GM12878 (cell line): ENCODE results near the gene MAP2K1. TPM values are rescaled to one million over a fixed set of nuclear protein-coding genes. Genes with fewer than 3 reads are reported as not detected.
A peak's percentile ranks its signal among the peaks of the same experiment; 100 is the strongest.

Source experiments
- ATAC-seq: fragments of 200-7000 bp; cut with Tn5 transposase; 3 replicates; pipeline ENCODE4 v1.9.1; 2020; ENCODE audit warnings: mild to moderate bottlenecking, moderate library complexity
- BruUV-seq: library from RNA; stranded (reverse); fragments of 400-500 nt; replicated peaks from 2 replicates; lab custom pipeline; 2021; lab: Mats Ljungman, UMichigan
- CTCF ChIA-PET: fragments of 300-600 bp; sonication (Branson Sonifier 250); formaldehyde crosslinking; extraction: SDS; loops from one replicate; lab custom pipeline; 2021; ENCODE audit warnings: inconsistent platforms; lab: Yijun Ruan, JAX
- POLR2A ChIA-PET: fragments of 350-600 bp; formaldehyde crosslinking; extraction: SDS; loops from one replicate; lab custom pipeline; 2021; ENCODE audit warnings: inconsistent platforms; lab: Charles Lee
- RAD21 ChIA-PET: fragments of 300-600 bp; sonication (Branson Sonifier 250); formaldehyde crosslinking; loops from one replicate; lab custom pipeline; 2023; ENCODE audit warnings: antibody characterized with exemption; ENCODE audit not compliant: unreplicated experiment; lab: Charles Lee
- SMC1A ChIA-PET: fragments of 300-600 bp; sonication (Branson Sonifier 250); formaldehyde crosslinking; loops from one replicate; lab custom pipeline; 2023; ENCODE audit not compliant: unreplicated experiment, uncharacterized antibody; lab: Charles Lee
- DNase-seq: peaks from one replicate; pipeline ENCODE4 v3.0.0-alpha.2; 2011; ENCODE audit warnings: low read depth, low spot score
- FAIRE-seq: peaks from 3 replicates; lab custom pipeline; 2011; peaks lifted over from hg19 to GRCh38; lab: Jason Lieb, UNC
- H2AFZ ChIP-seq: 2 replicates; pipeline ENCODE4 v1.6.0; 2011; ENCODE audit warnings: low read depth, low read length, control low read depth; ENCODE audit not compliant: control insufficient read depth
- H3K27ac ChIP-seq: 2 replicates; pipeline ENCODE4 v1.5.1; 2011; ENCODE audit warnings: control low read depth; ENCODE audit not compliant: control insufficient read depth, insufficient read depth
- H3K27me3 ChIP-seq, 2 experiments: replicated peaks in 1 of 2; 2 replicates each; pipeline versions ENCODE4 v1.6.0 to v1.6.1; 2011; ENCODE audit warnings: low read length in 1 of 2; ENCODE audit not compliant: control insufficient read depth in 2 of 2, insufficient read depth in 2 of 2
- H3K36me3 ChIP-seq, 2 experiments: 2 replicates each; pipeline ENCODE4 v1.5.1; 2011; ENCODE audit warnings: low read length in 1 of 2; ENCODE audit not compliant: control insufficient read depth in 2 of 2, insufficient read depth in 2 of 2
- H3K4me1 ChIP-seq: 2 replicates; pipeline ENCODE4 v1.6.1; 2011; ENCODE audit warnings: mild to moderate bottlenecking, low read length, moderate library complexity, mixed read lengths; ENCODE audit not compliant: control insufficient read depth, insufficient read depth
- H3K4me2 ChIP-seq: 2 replicates; pipeline ENCODE4 v1.6.0; 2011; ENCODE audit warnings: control low read depth; ENCODE audit not compliant: control insufficient read depth, insufficient read depth
- H3K4me3 ChIP-seq: fragments of 200-600 bp; sonication (generic); 2 replicates; pipeline ENCODE4 v1.5.1; 2016
- H3K79me2 ChIP-seq: 2 replicates; pipeline ENCODE4 v1.6.0; 2011; ENCODE audit warnings: low read length; ENCODE audit not compliant: control insufficient read depth, insufficient read depth
- H3K9ac ChIP-seq: 2 replicates; pipeline ENCODE4 v1.8.0; 2011; ENCODE audit warnings: low read length, control low read depth, mixed read lengths; ENCODE audit not compliant: control insufficient read depth, insufficient read depth
- H3K9me3 ChIP-seq: replicated peaks from 3 replicates; pipeline ENCODE4 v1.5.1; 2011; ENCODE audit warnings: mild to moderate bottlenecking, low read length; ENCODE audit not compliant: control insufficient read depth, insufficient read depth
- H4K20me1 ChIP-seq: 2 replicates; pipeline ENCODE4 v1.6.0; 2011; ENCODE audit not compliant: control insufficient read depth, insufficient read depth
- ATF7 ChIP-seq: fragments of 450-650 bp; IDR thresholded peaks from 2 replicates; pipeline ENCODE4 v1.6.1; 2016; ENCODE audit warnings: low read depth, mild to moderate bottlenecking
- BMI1 ChIP-seq: fragments of 450-650 bp; IDR thresholded peaks from 2 replicates; pipeline ENCODE4 v1.6.1; 2016; ENCODE audit warnings: mild to moderate bottlenecking, moderate library complexity, borderline replicate concordance
- CREB1 ChIP-seq: IDR thresholded peaks from 2 replicates; pipeline ENCODE4 v1.6.1; 2012; ENCODE audit warnings: low read depth, mild to moderate bottlenecking, inconsistent platforms
- IKZF1 ChIP-seq: fragments of 450-650 bp; conservative IDR thresholded peaks from 2 replicates; pipeline ENCODE4 v1.6.1; 2017; ENCODE audit warnings: antibody characterized with exemption, mild to moderate bottlenecking
- IKZF2 ChIP-seq, 2 experiments: fragments of 450-650 bp; IDR thresholded peaks; 2 replicates each; pipeline ENCODE4 v1.6.1; 2017; ENCODE audit warnings: mild to moderate bottlenecking in 2 of 2, moderate library complexity in 2 of 2
- MEF2B ChIP-seq: fragments of 450-650 bp; IDR thresholded peaks from 2 replicates; pipeline ENCODE4 v1.6.1; 2018; ENCODE audit warnings: mild to moderate bottlenecking, moderate library complexity; ENCODE audit not compliant: partially characterized antibody, poor library complexity, severe bottlenecking
- MLLT1 ChIP-seq: fragments of 450-650 bp; IDR thresholded peaks from 2 replicates; pipeline ENCODE4 v1.6.1; 2016; ENCODE audit warnings: mild to moderate bottlenecking
- RELA ChIP-seq: fragments of 450-650 bp; IDR thresholded peaks from 2 replicates; pipeline ENCODE4 v1.8.0; 2014; ENCODE audit warnings: borderline replicate concordance; ENCODE audit not compliant: partially characterized antibody
- SUZ12 ChIP-seq: fragments of 200-600 bp; sonication (generic); IDR thresholded peaks from one replicate; pipeline ENCODE4 v1.6.1; 2018; ENCODE audit warnings: antibody characterized with exemption, mild to moderate bottlenecking; ENCODE audit not compliant: unreplicated experiment
- YY1 ChIP-seq: IDR thresholded peaks from 2 replicates; pipeline ENCODE4 v1.6.1; 2011; ENCODE audit warnings: low read depth, mild to moderate bottlenecking, low read length
- WGBS: methylation state at CpG from one replicate; pipeline ENCODE4 v1.1.6; 2016; ENCODE audit warnings: low lambda C conversion rate; ENCODE audit not compliant: insufficient replicate concordance, insufficient coverage; ENCODE audit errors: missing lambda C conversion rate; 5-methylcytosine and 5-hydroxymethylcytosine counted together
- in situ Hi-C: fragments of 300-500 bp; cut with MboI; formaldehyde crosslinking; loops from 9 replicates; pipeline ENCODE4 v1.14.3; 2018; ENCODE audit warnings: mixed read lengths
- intact Hi-C: fragments of 100-400 bp; cut with micrococcal nuclease; formaldehyde crosslinking; loops from one replicate; pipeline ENCODE4 v1.14.2; 2022; ENCODE audit not compliant: unreplicated experiment
- polyA plus RNA-seq, 11 experiments: library from polyadenylated mRNA; depleted of rRNA in 4 of 11; unstranded in 6 of 11; stranded (reverse) in 5 of 11; fragments of >200 nt; fragmentation: Nextera tagmentation in 4 of 11; fragmentation: Illumina TruSeq in 1 of 11; extraction: Ambion mirVana in 4 of 11; extraction: Trizol in 1 of 11; gene quantifications; 1 replicate in 1 of 11; 2 replicates in 10 of 11; pipeline versions ENCODE4 v1.2.1 to v1.2.3, GENCODE V29; 2011 to 2016; ENCODE audit warnings: inconsistent platforms in 2 of 11, missing spikeins in 2 of 11, low read depth in 1 of 11
- total RNA-seq, 4 experiments: library from RNA; depleted of rRNA in 3 of 4; stranded (reverse); fragments of >200 nt in 3 of 4; fragmentation: Illumina TruSeq in 1 of 4; extraction: Trizol in 1 of 4; gene quantifications; 2 replicates each; pipeline versions ENCODE4 v1.2.1 to v1.2.3, GENCODE V29; 2013 to 2021

MAP2K1 gene
- total and polyA plus RNA-seq, 10 of the 15 experiments (the other 5 are each of a cell fraction or from before 2014, with no cell fraction given): 11.2 to 112 (median 56.6) TPM

- TF ChIP-seq IKZF1: peak; percentile 61; the same call in 1 of the 2 replicates
- TF ChIP-seq BMI1: 0 out of 2 replicates have a peak, but pooled peaks have one; percentile 31
- TF ChIP-seq IKZF2 (IDR thresholded peaks at IDR 0.05): peak; percentile 50 to 65; a peak in 2 of 4 replicates
- TF ChIP-seq YY1: 0 out of 2 replicates have a peak, but pooled peaks have one; percentile 29
- 0 out of 2 replicates have a peak, but pooled peaks have one; percentile 10 for TF ChIP-seq CREB1
- TF ChIP-seq ATF7: peak; percentile 47
- peak; percentile 15 for TF ChIP-seq MEF2B
- peak; percentile 64 for TF ChIP-seq RELA
Observed at GRCh38 chr15:66424963-66425612, 38.4 kb downstream of the MAP2K1 start (continued).

- ATAC-seq: no peak
- peaks cover 56% of the 10 kb centered on the region for H3K4me1 ChIP-seq
- no peak for FAIRE-seq
- H3K4me3 ChIP-seq: no peak overlapping the region
- TF ChIP-seq SUZ12: no peak
- TF ChIP-seq MLLT1: peak; percentile 27; the same call in 1 of the 2 replicates
- TF ChIP-seq, all 136 proteins: peak for 1
- 98% methylated on average over 4 of the region's 4 CpGs for WGBS
- H3K36me3 ChIP-seq: peaks cover 4 to 6% of the 10 kb centered on the region in 2 experiments; a peak in 2 of 4 replicates
- DNase-seq: no peak
- ChIA-PET POLR2A (interaction anchor here (0.8 to 7.3 kb wide), 7 partner anchors 19 to 66 kb away, joined by 3 to 72 read pairs (median 3); partner anchors contain the start of gene MAP2K1), RAD21 (interaction anchor here (0.9 to 4.1 kb wide), 10 partner anchors 9 to 509 kb away, joined by 3 to 38 read pairs (median 4); partner anchors contain the start of genes MAP2K1 and SNAPC5), CTCF (interaction anchor here (0.6 to 2.5 kb wide), 3 partner anchors 22 to 247 kb away, joined by 3 to 18 read pairs (median 5); no protein-coding TSS in a partner anchor), SMC1A (interaction anchor here (0.6 to 6.2 kb wide), 10 partner anchors 10 to 80 kb away, joined by 3 to 52 read pairs (median 6); partner anchors contain the start of genes MAP2K1 and TIPIN)
- peak overlapping the region; percentile 56 for H3K4me2 ChIP-seq
- peaks cover 87% of the 10 kb centered on the region for H3K79me2 ChIP-seq
- peak overlapping the region; percentile 70 for H3K27ac ChIP-seq
- intact Hi-C loops (no loop called here), in situ Hi-C loops (no loop called here)
- H2AFZ ChIP-seq: no peak overlapping the region
- H3K9me3 ChIP-seq: no peaks in the 10 kb centered on the region
- H4K20me1 ChIP-seq: no peaks in the 10 kb centered on the region
- TSS peak; percentile 45 for BruUV-seq
- peak overlapping the region; percentile 20; the same call in 1 of the 2 replicates for H3K9ac ChIP-seq
- H3K27me3 ChIP-seq: no peaks in the 10 kb centered on the region
Observed at GRCh38 chr15:66425837-66426236, 39.1 kb downstream of the MAP2K1 start.
